SK-N-SH (cell line): Measurements from ENCODE around the gene MIER1. TPM values are rescaled to one million over a fixed set of nuclear protein-coding genes. Genes with fewer than 3 reads are reported as not detected.
"Not testable (repeated sequence)": the region's sequence is repeated elsewhere in the genome, so short reads cannot be mapped to it uniquely, and the experiment has no call there.

Experiments used
- CTCF ChIA-PET: fragments of 300-600, 350-600 bp; formaldehyde crosslinking; extraction: SDS; loops from one replicate; lab custom pipeline; 2021; lab: Yijun Ruan, JAX
- POLR2A ChIA-PET: fragments of 350-600 bp; sonication (Branson Sonifier 250); formaldehyde crosslinking; extraction: SDS; loops from one replicate; lab custom pipeline; 2020; ENCODE audit warnings: antibody characterized with exemption, inconsistent platforms; lab: Yijun Ruan, JAX
- DNase-seq: peaks from one replicate; pipeline ENCODE4 v3.0.0; 2012
- H2AFZ ChIP-seq: fragments of 200-600 bp; sonication (generic); 2 replicates; pipeline ENCODE4 v1.8.1; 2016; ENCODE audit warnings: antibody characterized with exemption, mild to moderate bottlenecking, low read depth
- H3F3A ChIP-seq: fragments of 200-600 bp; sonication (generic); replicated peaks from 2 replicates; pipeline ENCODE3; 2016; ENCODE audit warnings: antibody characterized with exemption, mild to moderate bottlenecking; ENCODE audit not compliant: insufficient read depth
- H3K27ac ChIP-seq, 2 experiments: fragments of 200-500 bp in 1 of 2; fragments of 200-600 bp in 1 of 2; sonication (Bioruptor generic) in 1 of 2; sonication (generic), shearing (Covaris generic) in 1 of 2; 2 replicates each; pipeline versions ENCODE4 v1.5.1 to v1.6.1; 2014 to 2016; ENCODE audit warnings: low read depth in 2 of 2, inconsistent platforms in 1 of 2, low read length in 1 of 2, mild to moderate bottlenecking in 1 of 2, mixed read lengths in 1 of 2
- H3K27me3 ChIP-seq: fragments of 200-600 bp; sonication (generic), shearing (Covaris generic); 2 replicates; pipeline ENCODE4 v1.6.1; 2016; ENCODE audit warnings: mixed run types; ENCODE audit not compliant: insufficient read depth
- H3K36me3 ChIP-seq, 2 experiments: fragments of 200-500 bp in 1 of 2; fragments of 200-600 bp in 1 of 2; sonication (Bioruptor generic) in 1 of 2; sonication (generic) in 1 of 2; replicated peaks in 1 of 2; 2 replicates each; pipeline versions ENCODE3 to v1.5.1; 2014 to 2016; ENCODE audit warnings: low read length in 1 of 2, mild to moderate bottlenecking in 1 of 2; ENCODE audit not compliant: insufficient read depth in 2 of 2, control insufficient read depth in 1 of 2
- H3K4me1 ChIP-seq, 2 experiments: fragments of 200-500 bp in 1 of 2; fragments of 200-600 bp in 1 of 2; sonication (Bioruptor generic) in 1 of 2; sonication (generic), shearing (Covaris generic) in 1 of 2; 2 replicates each; pipeline versions ENCODE4 v1.5.1 to v1.6.1; 2014 to 2016; ENCODE audit warnings: low read depth in 1 of 2, low read length in 1 of 2, mixed run types in 1 of 2; ENCODE audit not compliant: insufficient read depth in 2 of 2, control insufficient read depth in 1 of 2
- H3K4me2 ChIP-seq: fragments of 200-600 bp; sonication (generic), shearing (Covaris generic); 2 replicates; pipeline ENCODE4 v1.6.1; 2017; ENCODE audit warnings: mixed run types
- H3K4me3 ChIP-seq, 2 experiments: fragments of 200-500 bp in 1 of 2; fragments of 200-600 bp in 1 of 2; sonication (Bioruptor generic) in 1 of 2; sonication (generic), shearing (Covaris generic) in 1 of 2; 2 replicates each; pipeline versions ENCODE4 v1.5.1 to v1.8.1; 2014 to 2016; ENCODE audit warnings: low read depth in 2 of 2, inconsistent platforms in 1 of 2, low read length in 1 of 2, mild to moderate bottlenecking in 1 of 2, mixed read lengths in 1 of 2, moderate library complexity in 1 of 2
- H3K79me2 ChIP-seq: fragments of 200-600 bp; sonication (generic); 2 replicates; pipeline ENCODE4 v1.8.1; 2017; ENCODE audit warnings: mild to moderate bottlenecking; ENCODE audit not compliant: insufficient read depth
- H3K9ac ChIP-seq: fragments of 200-600 bp; sonication (generic); 2 replicates; pipeline ENCODE4 v1.6.1; 2017; ENCODE audit warnings: mixed run types
- H3K9me2 ChIP-seq: fragments of 200-600 bp; sonication (generic); 2 replicates; pipeline ENCODE4 v1.6.1; 2017; ENCODE audit warnings: mixed run types
- H3K9me3 ChIP-seq: fragments of 200-600 bp; sonication (generic); 2 replicates; pipeline ENCODE4 v1.6.1; 2017; ENCODE audit warnings: mixed run types, mild to moderate bottlenecking, moderate library complexity
- H4K20me1 ChIP-seq: fragments of 200-600 bp; sonication (generic); 2 replicates; pipeline ENCODE4 v1.6.1; 2017; ENCODE audit warnings: mild to moderate bottlenecking, mixed run types; ENCODE audit not compliant: insufficient read depth
- ELF1 ChIP-seq: IDR thresholded peaks from 2 replicates; pipeline ENCODE4 v1.4.0; 2012
- EP300 ChIP-seq, 2 experiments: IDR thresholded peaks; 2 replicates each; pipeline versions ENCODE4 v1.4.0 to v1.6.1; 2012; ENCODE audit warnings: borderline replicate concordance in 1 of 2, low read depth in 1 of 2, low read length in 1 of 2
- FOXM1 ChIP-seq: IDR thresholded peaks from 2 replicates; pipeline ENCODE4 v1.4.0; 2012; ENCODE audit warnings: low read depth, mild to moderate bottlenecking
- GABPA ChIP-seq: IDR thresholded peaks from 2 replicates; pipeline ENCODE4 v1.4.0; 2012; ENCODE audit warnings: low read depth, mild to moderate bottlenecking
- GATA2 ChIP-seq: sonication (generic); formaldehyde crosslinking; IDR thresholded peaks from 2 replicates; pipeline ENCODE4 v1.5.0; 2020; ENCODE audit warnings: mild to moderate bottlenecking, missing genetic modification reagents
- JUND ChIP-seq: IDR thresholded peaks from 2 replicates; pipeline ENCODE4 v1.4.0; 2012
- MEF2A ChIP-seq: IDR thresholded peaks from 2 replicates; pipeline ENCODE4 v1.4.0; 2012; ENCODE audit warnings: low read depth, borderline replicate concordance
- MXI1 ChIP-seq: IDR thresholded peaks from 2 replicates; pipeline ENCODE4 v1.6.1; 2012; ENCODE audit warnings: mild to moderate bottlenecking, low read depth, low read length, improper control_type of control experiment
- NFIC ChIP-seq: IDR thresholded peaks from 2 replicates; pipeline ENCODE4 v1.4.0; 2012; ENCODE audit warnings: borderline replicate concordance
- NRF1 ChIP-seq: IDR thresholded peaks from 2 replicates; pipeline ENCODE4 v1.6.1; 2012; ENCODE audit warnings: low read depth, mild to moderate bottlenecking, low read length
- TAF1 ChIP-seq: IDR thresholded peaks from 2 replicates; pipeline ENCODE4 v1.6.1; 2012; ENCODE audit warnings: low read depth, mild to moderate bottlenecking, low read length, moderate library complexity, borderline replicate concordance
- TEAD4 ChIP-seq: IDR thresholded peaks from 2 replicates; pipeline ENCODE4 v1.4.0; 2012; ENCODE audit warnings: mild to moderate bottlenecking, borderline replicate concordance; ENCODE audit not compliant: insufficient read depth
- WGBS: methylation state at CpG from one replicate; pipeline ENCODE4 v1.1.6; 2017; ENCODE audit warnings: low lambda C conversion rate; 5-methylcytosine and 5-hydroxymethylcytosine counted together
- polyA plus RNA-seq, 3 experiments: library from polyadenylated mRNA; depleted of rRNA; stranded (reverse); fragments of >200 nt; gene quantifications; 2 replicates each; pipeline ENCODE4 v1.2.3, GENCODE V29; 2012
- TF ChIP-seq, protein P1 (sequence below): IDR thresholded peaks from 2 replicates; pipeline ENCODE4 v1.4.0; 2012; ENCODE audit warnings: low read depth
- TF ChIP-seq, protein P2 (sequence below): IDR thresholded peaks from 2 replicates; pipeline ENCODE4 v1.4.0; 2012; ENCODE audit warnings: low read depth, borderline replicate concordance

The MIER1 gene
- polyA plus RNA-seq, 1 of the 3 experiments (the other 2 are of a cell fraction): 4.4 TPM

DNA sequence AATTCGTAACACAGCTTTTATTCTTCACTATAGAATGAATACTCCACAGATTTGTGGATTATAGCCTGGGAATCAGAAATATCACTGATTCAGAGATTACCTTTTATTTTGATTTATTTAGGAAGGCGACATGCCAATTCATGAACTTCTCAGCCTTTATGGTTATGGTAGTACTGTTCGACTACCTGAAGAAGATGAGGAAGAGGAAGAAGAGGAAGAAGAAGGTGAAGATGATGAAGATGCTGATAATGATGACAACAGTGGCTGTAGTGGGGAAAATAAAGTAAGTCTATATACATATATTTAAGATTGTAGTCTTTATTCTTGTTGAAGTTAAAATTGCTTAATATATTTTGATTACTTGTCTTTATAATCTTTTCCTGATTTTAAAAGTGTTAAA lies 33.1 kb downstream of the MIER1 start:
- ChIA-PET POLR2A (no interaction called here), CTCF (no interaction called here)
- TF ChIP-seq, protein P1, sequence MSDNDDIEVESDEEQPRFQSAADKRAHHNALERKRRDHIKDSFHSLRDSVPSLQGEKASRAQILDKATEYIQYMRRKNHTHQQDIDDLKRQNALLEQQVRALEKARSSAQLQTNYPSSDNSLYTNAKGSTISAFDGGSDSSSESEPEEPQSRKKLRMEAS: no peak
- TF ChIP-seq FOXM1: no peak
- TF ChIP-seq NRF1: no peak
- TF ChIP-seq NFIC: no peak
- Histone ChIP-seq H3K9ac (no peak overlapping the region), H3K36me3 (peaks cover 79 to 82% of the 10 kb centered on the region in 2 experiments), H3K4me3 (no peak overlapping the region), H3K9me2 (no peaks in the 10 kb centered on the region; the same call in 1 of the 2 replicates), H3K4me2 (no peak overlapping the region), H3F3A (peaks cover 13% of the 10 kb centered on the region), H3K27me3 (no peaks in the 10 kb centered on the region), H3K79me2 (peaks cover 53% of the 10 kb centered on the region), H3K4me1 (no peaks in the 10 kb centered on the region; a peak in 1 of 4 replicates), H4K20me1 (peaks cover 8% of the 10 kb centered on the region; the same call in 1 of the 2 replicates), H2AFZ (no peak overlapping the region), H3K27ac (no peak overlapping the region), H3K9me3 (no peaks in the 10 kb centered on the region)
- DNase-seq: no peak
- over 99% methylated on average over 3 of the region's 3 CpGs for WGBS

DNA sequence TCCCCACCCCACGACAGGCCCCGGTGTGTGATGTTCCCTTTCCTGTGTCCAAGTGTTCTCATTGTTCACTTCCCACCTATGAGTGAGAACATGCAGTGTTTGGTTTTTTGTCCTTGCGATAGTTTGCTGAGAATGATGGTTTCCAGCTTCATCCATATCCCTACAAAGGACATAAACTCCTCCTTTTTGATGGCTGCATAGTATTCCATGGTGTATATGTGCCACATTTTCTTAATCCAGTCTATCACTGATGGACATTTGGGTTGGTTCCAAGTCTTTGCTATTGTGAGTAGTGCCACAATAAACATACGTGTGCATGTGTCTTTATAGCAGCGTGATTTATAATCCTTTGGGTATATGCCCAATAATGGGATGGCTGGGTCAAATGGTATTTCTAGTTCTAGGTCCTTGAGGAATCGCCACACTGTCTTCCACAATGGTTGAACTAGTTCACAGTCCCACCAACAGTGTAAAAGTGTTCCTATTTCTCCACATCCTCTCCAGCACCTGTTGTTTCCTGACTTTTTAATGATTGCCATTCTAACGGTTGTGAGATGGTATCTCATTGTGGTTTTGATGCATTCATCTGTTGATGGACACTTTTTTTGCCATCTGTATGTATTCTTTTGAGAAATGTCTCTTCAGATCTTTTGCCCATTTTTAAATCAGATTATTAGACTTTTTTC lies 41.5 kb downstream of the MIER1 start:
- POLR2A ChIA-PET, H3K9me2 ChIP-seq, H3K27me3 ChIP-seq, H3K4me1 ChIP-seq, H4K20me1 ChIP-seq, H3K4me3 ChIP-seq, H3K4me2 ChIP-seq, H2AFZ ChIP-seq, DNase-seq, H3K27ac ChIP-seq, H3F3A ChIP-seq, H3K9ac ChIP-seq, H3K9me3 ChIP-seq: not testable (repeated sequence)
- Histone ChIP-seq H3K79me2 (peaks cover 11% of the 10 kb centered on the region), H3K36me3 (peaks cover 71 to 87% of the 10 kb centered on the region in 2 experiments)
- CTCF ChIA-PET: interaction anchor here (1.7 kb wide), 1 partner anchor 30 kb away, joined by 4 read pairs; no protein-coding TSS in a partner anchor
- WGBS: 99% methylated on average over 4 of the region's 7 CpGs

DNA sequence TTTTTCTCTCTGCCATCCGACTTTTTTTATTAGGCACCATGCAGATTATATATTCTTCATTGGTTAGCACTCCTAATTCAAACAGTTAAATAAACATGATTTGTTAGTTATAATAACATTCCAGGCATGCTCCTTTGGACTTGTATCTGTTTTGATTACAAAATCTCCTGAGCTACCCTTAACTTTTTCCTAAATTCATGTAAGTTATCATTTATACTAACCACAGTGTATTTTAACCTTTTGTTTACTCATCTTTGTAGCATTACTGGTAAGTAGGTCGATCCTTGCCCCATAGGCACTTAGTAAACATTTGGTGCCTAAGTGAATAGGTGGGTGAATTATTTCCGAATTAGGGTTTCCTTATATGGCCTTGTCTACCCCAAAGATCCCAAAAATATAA lies 43.8 kb downstream of the MIER1 start:
- H3K36me3 ChIP-seq: peaks cover 70 to 85% of the 10 kb centered on the region in 2 experiments

More for the DNA sequence above, 43.8 kb downstream of the MIER1 start:
- Histone ChIP-seq H3K9me3 (no peaks in the 10 kb centered on the region; the same call in 1 of the 2 replicates), H3K27me3 (no peaks in the 10 kb centered on the region), H4K20me1 (no peaks in the 10 kb centered on the region), H3K79me2 (peaks cover 11% of the 10 kb centered on the region), H3K4me3 (no peak overlapping the region), H3F3A (no peaks in the 10 kb centered on the region), H3K4me1 (no peaks in the 10 kb centered on the region; a peak in 1 of 4 replicates), H3K9ac (no peak overlapping the region), H3K27ac (no peak overlapping the region), H3K9me2 (no peaks in the 10 kb centered on the region), H2AFZ (no peak overlapping the region), H3K4me2 (no peak overlapping the region)
- no peak for DNase-seq
- no peak for TF ChIP-seq GATA2 (CRISPR knock-in tag)
- no peak for TF ChIP-seq EP300 (IDR thresholded peaks at IDR 0.05; ENCODE audit: borderline replicate concordance in 1 of 2, low read depth in 1 of 2, low read length in 1 of 2)
- no peak for TF ChIP-seq TEAD4
- no peak for TF ChIP-seq MEF2A
- TF ChIP-seq MXI1: no peak
- TF ChIP-seq, protein P2, sequence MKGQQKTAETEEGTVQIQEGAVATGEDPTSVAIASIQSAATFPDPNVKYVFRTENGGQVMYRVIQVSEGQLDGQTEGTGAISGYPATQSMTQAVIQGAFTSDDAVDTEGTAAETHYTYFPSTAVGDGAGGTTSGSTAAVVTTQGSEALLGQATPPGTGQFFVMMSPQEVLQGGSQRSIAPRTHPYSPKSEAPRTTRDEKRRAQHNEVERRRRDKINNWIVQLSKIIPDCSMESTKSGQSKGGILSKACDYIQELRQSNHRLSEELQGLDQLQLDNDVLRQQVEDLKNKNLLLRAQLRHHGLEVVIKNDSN: no peak
- no peak for TF ChIP-seq TAF1
- no peak for TF ChIP-seq GABPA
- TF ChIP-seq NRF1: no peak
- TF ChIP-seq ELF1: no peak
- no peak for TF ChIP-seq JUND
- ChIA-PET CTCF (no interaction called here), POLR2A (no interaction called here)
- WGBS: 76% methylated on average over 3 of the region's 3 CpGs
